ENCODE data around the gene ALDH6A1.

DNA sequence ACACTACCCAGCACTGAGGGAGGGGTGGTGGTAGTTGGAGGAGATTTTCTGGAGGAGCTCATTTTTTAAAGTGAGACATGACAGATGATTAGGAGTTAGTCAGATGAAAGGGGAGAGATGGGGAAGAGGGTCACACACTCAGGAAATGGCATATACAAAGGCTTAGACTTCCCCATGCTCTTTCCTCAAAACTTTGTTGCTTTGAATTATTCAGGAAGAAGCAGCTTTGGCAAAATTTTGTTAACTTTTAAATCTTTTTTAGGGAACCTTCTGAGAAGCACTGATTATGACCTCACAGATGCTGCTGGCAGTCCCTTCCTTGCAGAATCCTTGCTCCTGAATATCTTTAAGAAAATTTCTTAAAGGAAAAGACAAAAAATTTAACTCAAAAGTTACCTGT lies 19.8 kb downstream of the ALDH6A1 start:
- TF ChIP-seq CTCF (IDR thresholded peaks at IDR 0.05) (no peak), POLR2A (IDR thresholded peaks at IDR 0.05) (no peak)

Data from heart left ventricle (tissue), 13 donors.